ENCODE measurements around the gene ILF2.

GRCh38 chr1:153673511-153673910, 2.7 kb upstream of the ILF2 start:
- TF ChIP-seq CTCF (IDR thresholded peaks at IDR 0.05) (no peak), POLR2A (IDR thresholded peaks at IDR 0.05) (no peak), POLR2AphosphoS5 (IDR thresholded peaks at IDR 0.05; ENCODE audit: insufficient read depth in 1 of 2, low read depth in 1 of 2) (no peak)
